Retinal pigment epithelial cell (primary cell): ENCODE data around the gene C11orf21.

Source experiments
- DNase-seq: peaks from one replicate; pipeline ENCODE4 v3.0.0-alpha.2; 2010; ENCODE audit warnings: low read depth
- H3K4me3 ChIP-seq: 2 replicates; pipeline ENCODE4 v1.5.1; 2011; ENCODE audit warnings: mild to moderate bottlenecking, low read length, control low read depth, moderate library complexity
- CTCF ChIP-seq: conservative IDR thresholded peaks from 2 replicates; pipeline ENCODE4 v1.5.1; 2011; ENCODE audit warnings: low read depth, low read length, control low read depth, inconsistent platforms

Gene C11orf21

GRCh38 chr11:2301631-2302305 is at the start of gene C11orf21, which contains the start of gene TSPAN32:
C11orf21 (minus strand) TSS chr11:2301918; CDS start chr11:2301808, 110 bp downstream.
TSPAN32 (plus strand) TSS chr11:2302013; CDS start chr11:2302150, 137 bp downstream.
- H3K4me3 ChIP-seq = no peak within 1 kb of the TSS
- DNase-seq = no peak

GRCh38 chr11:2348986-2349385 is 47.3 kb upstream of the C11orf21 start:
- no peak for TF ChIP-seq CTCF
- DNase-seq = no peak
- no peak overlapping the region for H3K4me3 ChIP-seq

More at GRCh38 chr11:2301631-2302305, at the start of gene C11orf21, which contains the start of gene TSPAN32:
- TF ChIP-seq CTCF = no peak

GRCh38 chr11:2347308-2347830 is 45.7 kb upstream of the C11orf21 start:
- no peak overlapping the region for H3K4me3 ChIP-seq
- no peak for DNase-seq
- TF ChIP-seq CTCF = no peak

- DNase-seq = no peak
- no peak overlapping the region for H3K4me3 ChIP-seq
- no peak for TF ChIP-seq CTCF
Measured at GRCh38 chr11:2346586-2347307, 45.0 kb upstream of the C11orf21 start.

- no peak for DNase-seq
- TF ChIP-seq CTCF = no peak
- no peak overlapping the region for H3K4me3 ChIP-seq
Measured at GRCh38 chr11:2346014-2346413, 44.3 kb upstream of the C11orf21 start.

- H3K4me3 ChIP-seq = no peak overlapping the region
- TF ChIP-seq CTCF = no peak
- DNase-seq = no peak
Measured at GRCh38 chr11:2345050-2345449, 43.3 kb upstream of the C11orf21 start.
